Stimulated activated naive CD8-positive, alpha-beta T cell treated with anti-CD3 and anti-CD28 coated beads, Interleukin-15, Interleukin-2, amounts not matched to agents 100 ng/mL and 50 ng/mL, for 24 hours (primary cell): ENCODE results near the gene ZNF423.

ENCODE experiments used
- H3K27ac Mint-ChIP-seq: one replicate; pipeline ENCODE4 v1.8.0; 2021; ENCODE audit warnings: mild to moderate bottlenecking, mixed read lengths
- H3K27me3 Mint-ChIP-seq: one replicate; pipeline ENCODE4 v1.8.0; 2021; ENCODE audit warnings: mixed read lengths
- H3K36me3 Mint-ChIP-seq: one replicate; pipeline ENCODE4 v1.8.0; 2021; ENCODE audit warnings: low read depth, mixed read lengths
- H3K4me1 Mint-ChIP-seq: one replicate; pipeline ENCODE4 v1.8.0; 2021; ENCODE audit warnings: low read depth, mixed read lengths
- H3K4me3 Mint-ChIP-seq: one replicate; pipeline ENCODE4 v1.8.0; 2021; ENCODE audit warnings: mild to moderate bottlenecking, mixed read lengths
- H3K9me3 Mint-ChIP-seq: one replicate; pipeline ENCODE4 v1.8.0; 2021; ENCODE audit warnings: mixed read lengths

Gene ZNF423

GRCh38 chr16:49473131-49473530 is 382.8 kb downstream of the ZNF423 start:
- Mint-ChIP-seq H3K27ac (no peak overlapping the region), H3K4me3 (no peak overlapping the region), H3K9me3 (no peaks in the 10 kb centered on the region), H3K27me3 (no peaks in the 10 kb centered on the region), H3K36me3 (no peaks in the 10 kb centered on the region), H3K4me1 (no peaks in the 10 kb centered on the region)

GRCh38 chr16:49472598-49472997 is 383.3 kb downstream of the ZNF423 start:
- no peak overlapping the region for H3K4me3 Mint-ChIP-seq
- no peak overlapping the region for H3K27ac Mint-ChIP-seq
- H3K9me3 Mint-ChIP-seq, result no peaks in the 10 kb centered on the region
- no peaks in the 10 kb centered on the region for H3K36me3 Mint-ChIP-seq
- no peaks in the 10 kb centered on the region for H3K27me3 Mint-ChIP-seq
- no peaks in the 10 kb centered on the region for H3K4me1 Mint-ChIP-seq

DNA sequence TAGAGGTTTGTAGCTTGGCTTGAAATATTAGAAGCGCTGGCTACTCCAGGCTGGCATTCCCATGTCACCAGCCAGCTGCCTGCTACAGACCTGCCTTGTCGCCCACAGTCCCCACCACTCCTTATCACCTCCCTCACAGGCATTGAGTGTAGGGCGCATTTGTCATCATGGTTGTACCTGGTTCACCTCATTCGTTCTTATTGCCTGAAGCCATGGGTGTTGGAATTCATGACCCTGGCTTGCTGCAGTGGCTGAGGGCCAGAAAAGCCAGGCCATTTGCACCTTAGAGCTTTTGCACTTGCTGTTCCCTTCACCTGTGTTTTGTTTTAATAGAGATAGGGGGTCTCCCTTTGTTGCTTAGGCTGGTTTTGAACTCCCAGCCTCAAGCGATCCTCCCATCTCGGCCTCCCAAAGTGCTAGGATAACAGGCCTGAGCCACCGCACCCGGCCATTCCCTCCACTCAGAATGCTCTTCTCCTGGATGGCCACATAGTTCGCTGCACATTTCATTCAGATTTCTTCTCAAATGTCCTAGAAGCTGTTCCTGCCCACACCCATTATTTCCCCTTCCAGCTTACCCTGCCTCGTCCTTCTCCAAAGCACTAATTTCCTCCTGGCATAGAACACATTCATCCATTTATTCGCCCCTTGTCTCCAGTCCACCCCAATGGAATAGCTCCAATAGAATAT is 384.7 kb downstream of the ZNF423 start:
- peaks cover 1% of the 10 kb centered on the region for H3K4me1 Mint-ChIP-seq
- no peak overlapping the region for H3K4me3 Mint-ChIP-seq
- H3K27ac Mint-ChIP-seq, result no peak overlapping the region
- H3K9me3 Mint-ChIP-seq, result no peaks in the 10 kb centered on the region
- no peaks in the 10 kb centered on the region for H3K27me3 Mint-ChIP-seq
- H3K36me3 Mint-ChIP-seq, result no peaks in the 10 kb centered on the region

DNA sequence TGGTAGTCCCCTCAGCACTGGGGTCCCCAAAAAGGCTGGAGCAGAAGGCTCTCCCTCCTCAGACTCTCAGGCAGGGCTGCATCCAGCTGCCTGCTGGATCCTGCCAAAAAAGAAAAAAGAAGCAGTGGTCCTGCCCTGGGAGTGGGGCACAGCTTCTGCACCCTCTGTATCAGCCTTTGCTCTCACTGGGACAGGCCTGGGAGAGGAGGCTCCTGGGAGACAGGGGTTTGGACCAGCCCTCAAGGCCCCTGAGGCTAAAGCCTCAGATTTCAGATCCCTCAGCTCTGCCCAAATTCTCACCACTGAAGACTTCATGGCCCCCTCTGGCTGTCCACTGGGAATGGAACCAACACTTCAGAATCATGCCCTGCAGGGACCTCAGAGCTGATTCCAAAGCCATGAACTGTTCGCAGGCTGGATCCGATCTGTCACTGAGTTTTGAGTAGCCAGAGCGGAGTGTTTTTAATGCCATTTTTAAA is 385.4 kb downstream of the ZNF423 start:
- Mint-ChIP-seq H3K27me3 (no peaks in the 10 kb centered on the region), H3K27ac (no peak overlapping the region), H3K4me1 (peaks cover 3% of the 10 kb centered on the region), H3K36me3 (no peaks in the 10 kb centered on the region), H3K4me3 (no peak overlapping the region), H3K9me3 (no peaks in the 10 kb centered on the region)

GRCh38 chr16:49469930-49470451 is 385.9 kb downstream of the ZNF423 start:
- Mint-ChIP-seq H3K36me3 (no peaks in the 10 kb centered on the region), H3K27ac (no peak overlapping the region), H3K4me1 (peaks cover 3% of the 10 kb centered on the region), H3K9me3 (no peaks in the 10 kb centered on the region), H3K4me3 (no peak overlapping the region), H3K27me3 (no peaks in the 10 kb centered on the region)

GRCh38 chr16:49469311-49469670 is 386.6 kb downstream of the ZNF423 start:
- Mint-ChIP-seq H3K4me3 (no peak overlapping the region), H3K9me3 (no peaks in the 10 kb centered on the region), H3K27ac (no peak overlapping the region), H3K4me1 (peaks cover 9% of the 10 kb centered on the region), H3K36me3 (no peaks in the 10 kb centered on the region), H3K27me3 (no peaks in the 10 kb centered on the region)

DNA sequence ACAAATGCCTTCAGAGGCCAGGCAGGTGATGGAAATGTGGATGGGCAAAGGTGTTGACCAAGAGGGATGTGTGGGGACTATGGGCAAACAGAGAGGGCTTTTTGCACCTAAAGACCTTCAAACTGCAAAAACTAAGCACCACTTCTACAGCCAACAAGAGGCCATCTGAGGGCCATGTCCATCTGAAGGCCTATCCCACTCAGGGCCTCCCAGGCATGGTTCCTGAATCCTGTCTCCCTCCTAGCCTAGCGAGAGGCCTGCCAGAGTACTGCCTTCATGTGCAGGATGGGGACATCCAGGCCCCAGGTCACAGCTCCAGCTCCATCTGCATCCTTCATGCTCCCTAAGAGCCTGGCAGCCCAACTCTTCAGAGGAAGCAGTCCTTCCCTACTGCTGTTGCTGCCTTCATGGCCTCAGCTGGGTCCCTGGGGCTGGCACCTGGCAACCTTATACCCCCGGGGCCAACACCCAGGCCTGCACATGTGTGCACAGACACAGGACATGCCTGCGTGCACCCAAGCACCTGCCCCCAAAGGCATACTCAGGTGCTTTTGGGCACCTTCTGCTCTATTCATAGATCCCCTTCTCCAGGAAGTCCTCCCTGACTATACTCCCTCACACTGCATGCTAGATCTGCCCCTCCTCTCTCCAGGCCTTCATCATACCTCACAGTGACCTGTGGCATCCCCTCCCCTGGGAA is 387.2 kb downstream of the ZNF423 start:
- Mint-ChIP-seq H3K36me3 (no peaks in the 10 kb centered on the region), H3K27me3 (no peaks in the 10 kb centered on the region), H3K4me1 (peaks cover 14% of the 10 kb centered on the region), H3K27ac (no peak overlapping the region), H3K9me3 (no peaks in the 10 kb centered on the region), H3K4me3 (no peak overlapping the region)

GRCh38 chr16:49467540-49468372 is 388.2 kb downstream of the ZNF423 start:
- H3K27ac Mint-ChIP-seq, result no peak overlapping the region
- no peaks in the 10 kb centered on the region for H3K9me3 Mint-ChIP-seq
- no peaks in the 10 kb centered on the region for H3K27me3 Mint-ChIP-seq
- H3K36me3 Mint-ChIP-seq, result no peaks in the 10 kb centered on the region
- H3K4me3 Mint-ChIP-seq, result no peak overlapping the region
- H3K4me1 Mint-ChIP-seq, result peaks cover 24% of the 10 kb centered on the region

- Mint-ChIP-seq H3K4me3 (no peak overlapping the region), H3K4me1 (peaks cover 33% of the 10 kb centered on the region), H3K27me3 (no peaks in the 10 kb centered on the region), H3K36me3 (no peaks in the 10 kb centered on the region), H3K9me3 (no peaks in the 10 kb centered on the region), H3K27ac (no peak overlapping the region)
Measured at GRCh38 chr16:49466881-49467280, 389.0 kb downstream of the ZNF423 start.

GRCh38 chr16:49466529-49466831 is 389.4 kb downstream of the ZNF423 start:
- H3K9me3 Mint-ChIP-seq, result no peaks in the 10 kb centered on the region
- no peaks in the 10 kb centered on the region for H3K36me3 Mint-ChIP-seq
- H3K27me3 Mint-ChIP-seq, result no peaks in the 10 kb centered on the region
- no peak overlapping the region for H3K27ac Mint-ChIP-seq
- no peak overlapping the region for H3K4me3 Mint-ChIP-seq
- H3K4me1 Mint-ChIP-seq, result peaks cover 35% of the 10 kb centered on the region

GRCh38 chr16:49465661-49466528 is 390.0 kb downstream of the ZNF423 start:
- no peaks in the 10 kb centered on the region for H3K9me3 Mint-ChIP-seq
- no peak overlapping the region for H3K27ac Mint-ChIP-seq
- no peaks in the 10 kb centered on the region for H3K36me3 Mint-ChIP-seq
- no peaks in the 10 kb centered on the region for H3K27me3 Mint-ChIP-seq
- H3K4me1 Mint-ChIP-seq, result peaks cover 35% of the 10 kb centered on the region
- H3K4me3 Mint-ChIP-seq, result no peak overlapping the region

DNA sequence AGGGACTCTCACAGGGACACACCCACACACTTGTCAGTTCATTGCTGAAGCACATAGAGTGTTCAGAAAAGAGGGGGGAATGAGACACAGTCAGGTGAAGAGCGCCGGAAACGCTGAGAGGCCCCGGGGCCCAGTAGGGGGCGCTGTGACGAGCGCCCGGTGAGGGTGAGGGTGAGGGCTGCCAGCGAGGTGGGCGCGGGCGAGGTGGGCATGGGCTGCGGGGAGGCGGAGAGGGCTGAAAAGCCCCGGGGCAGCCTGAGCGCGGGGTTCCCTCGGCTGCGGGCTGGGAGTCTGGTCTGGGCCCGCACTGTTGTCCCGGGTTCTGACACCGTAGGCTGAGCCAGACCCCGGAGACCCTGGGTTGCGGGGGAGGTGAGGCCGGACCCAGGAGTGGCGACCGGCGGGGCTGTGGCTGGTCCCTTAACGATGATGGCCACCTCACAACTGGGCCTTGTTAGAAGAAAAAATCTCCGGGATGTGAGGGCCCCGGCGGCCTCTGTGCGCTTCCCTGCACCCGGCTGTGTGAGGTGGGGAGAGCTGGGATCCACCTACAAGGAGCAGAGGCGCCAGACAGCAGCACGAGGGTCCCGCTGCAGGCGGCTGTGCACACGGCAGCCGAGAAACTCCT is 390.9 kb downstream of the ZNF423 start:
- Mint-ChIP-seq H3K4me3 (no peak overlapping the region), H3K27ac (no peak overlapping the region), H3K4me1 (peaks cover 40% of the 10 kb centered on the region), H3K27me3 (no peaks in the 10 kb centered on the region), H3K36me3 (no peaks in the 10 kb centered on the region), H3K9me3 (no peaks in the 10 kb centered on the region)

DNA sequence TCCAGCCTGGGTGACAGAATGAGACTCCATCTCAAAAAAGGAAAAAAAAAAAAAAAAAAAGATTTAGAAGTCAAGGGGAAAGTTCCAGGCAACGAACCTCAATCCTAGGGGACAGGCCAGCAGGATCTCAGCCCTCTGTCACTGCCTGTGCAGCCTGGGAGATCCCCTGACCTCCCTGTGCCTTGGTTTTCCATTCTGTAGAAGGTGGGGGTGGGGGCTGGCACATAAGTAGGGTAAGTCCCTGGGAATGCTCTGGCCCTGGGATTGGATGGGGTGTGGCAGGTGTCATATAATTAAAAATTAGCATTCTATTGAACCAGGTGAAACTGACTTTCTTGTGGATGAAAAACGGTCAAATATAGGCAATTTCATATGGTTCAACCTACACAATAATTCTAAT is 391.8 kb downstream of the ZNF423 start:
- H3K36me3 Mint-ChIP-seq, result no peaks in the 10 kb centered on the region
- H3K4me3 Mint-ChIP-seq, result peak overlapping the region; percentile 62
- H3K27me3 Mint-ChIP-seq, result no peaks in the 10 kb centered on the region
- H3K4me1 Mint-ChIP-seq, result peaks cover 40% of the 10 kb centered on the region
- no peaks in the 10 kb centered on the region for H3K9me3 Mint-ChIP-seq
- H3K27ac Mint-ChIP-seq, result no peak overlapping the region

- H3K27me3 Mint-ChIP-seq, result no peaks in the 10 kb centered on the region
- peaks cover 40% of the 10 kb centered on the region for H3K4me1 Mint-ChIP-seq
- no peaks in the 10 kb centered on the region for H3K9me3 Mint-ChIP-seq
- H3K4me3 Mint-ChIP-seq, result peak overlapping the region; percentile 62
- H3K36me3 Mint-ChIP-seq, result no peaks in the 10 kb centered on the region
- H3K27ac Mint-ChIP-seq, result no peak overlapping the region
Measured at GRCh38 chr16:49463529-49463928, 392.4 kb downstream of the ZNF423 start.
